ENCODE measurements around the gene SF3A2. TPM values are rescaled to one million over a fixed set of nuclear protein-coding genes. Genes with fewer than 3 reads are reported as not detected.

SF3A2 gene
- total RNA-seq, 2 experiments from 2014 or later, result 124 to 206 TPM

- H3K79me2 ChIP-seq (ENCODE audit: insufficient read depth, low read depth, low read length), result no peaks in the 10 kb centered on the region
- no peak overlapping the region for H2AFZ ChIP-seq (ENCODE audit: low read length)
- peaks cover 82% of the 10 kb centered on the region for H3K36me3 ChIP-seq (ENCODE audit: insufficient read depth, low read length)
- CTCF ChIA-PET (ENCODE audit: unreplicated experiment), result no interaction called here
- no peaks in the 10 kb centered on the region for H4K20me1 ChIP-seq (ENCODE audit: insufficient read depth, low read length)
- TF ChIP-seq CTCF (conservative IDR thresholded peaks at IDR 0.05; ENCODE audit: low read length), result no peak
- no peak for TF ChIP-seq EZH2phosphoT487 (IDR thresholded peaks at IDR 0.05; ENCODE audit: borderline replicate concordance, low read depth, low read length)
- no peaks in the 10 kb centered on the region for H3K9me3 ChIP-seq (ENCODE audit: low read length)
- no peak overlapping the region for H3K4me2 ChIP-seq (ENCODE audit: low read length)
- no peak overlapping the region for H3K27ac ChIP-seq (ENCODE audit: low read depth, low read length, poor library complexity, severe bottlenecking)
- no peak for DNase-seq (ENCODE audit: low spot score)
- no peaks in the 10 kb centered on the region for H3K9me2 ChIP-seq (ENCODE audit: insufficient read depth, low read length)
- peaks cover 9% of the 10 kb centered on the region for H3K4me1 ChIP-seq (ENCODE audit: insufficient read depth, low read length, poor library complexity, severe bottlenecking)
- BruUV-seq (replicated peaks), result no TSS peak
- POLR2A ChIA-PET, result no interaction called here
- intact Hi-C loops (cut with micrococcal nuclease; ENCODE audit: unreplicated experiment), result no loop called here
- H3K4me3 ChIP-seq (ENCODE audit: low read depth, low read length, poor library complexity, severe bottlenecking), result no peak overlapping the region
These were observed 20.0 kb upstream of the SF3A2 start for GRCh38 chr19:2216361-2217225.

DNA sequence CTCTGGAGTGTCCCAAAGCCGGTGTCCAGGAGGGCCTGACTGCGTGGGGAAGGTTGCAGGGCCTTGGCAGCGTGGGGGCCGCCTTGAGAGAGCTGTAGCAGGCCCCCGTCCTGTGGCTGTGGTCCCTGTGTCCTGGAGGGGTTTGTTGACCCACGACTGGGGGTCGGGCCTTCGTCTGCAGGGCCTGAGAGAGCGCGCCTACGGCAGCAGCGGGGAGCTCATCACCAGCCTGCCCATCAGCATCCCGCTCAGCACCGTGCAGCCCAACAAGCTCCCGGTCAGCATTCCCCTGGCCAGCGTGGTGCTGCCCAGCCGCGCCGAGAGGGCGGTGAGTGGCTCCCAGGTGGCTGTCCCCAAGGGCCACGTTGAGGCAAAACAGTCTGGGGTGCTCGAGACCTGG is 19.0 kb upstream of the SF3A2 start:
- Histone ChIP-seq H4K20me1 (ENCODE audit: insufficient read depth, low read length) (no peaks in the 10 kb centered on the region), H3K4me1 (ENCODE audit: insufficient read depth, low read length, poor library complexity, severe bottlenecking) (peaks cover 9% of the 10 kb centered on the region), H3K79me2 (ENCODE audit: insufficient read depth, low read depth, low read length) (no peaks in the 10 kb centered on the region), H3K36me3 (ENCODE audit: insufficient read depth, low read length) (peaks cover 79% of the 10 kb centered on the region), H3K9me3 (ENCODE audit: low read length) (no peaks in the 10 kb centered on the region), H3K4me2 (ENCODE audit: low read length) (no peak overlapping the region), H3K4me3 (ENCODE audit: low read depth, low read length, poor library complexity, severe bottlenecking) (no peak overlapping the region), H3K27ac (ENCODE audit: low read depth, low read length, poor library complexity, severe bottlenecking) (no peak overlapping the region), H3K9me2 (ENCODE audit: insufficient read depth, low read length) (no peaks in the 10 kb centered on the region), H2AFZ (ENCODE audit: low read length) (no peak overlapping the region)
- ChIA-PET CTCF (ENCODE audit: unreplicated experiment) (no interaction called here), POLR2A (no interaction called here)
- BruUV-seq (replicated peaks), result no TSS peak
- intact Hi-C loops (cut with micrococcal nuclease; ENCODE audit: unreplicated experiment), result no loop called here
- DNase-seq (ENCODE audit: low spot score), result no peak
- TF ChIP-seq CTCF (conservative IDR thresholded peaks at IDR 0.05; ENCODE audit: low read length) (no peak), EZH2phosphoT487 (IDR thresholded peaks at IDR 0.05; ENCODE audit: borderline replicate concordance, low read depth, low read length) (no peak)

- POLR2A ChIA-PET, result no interaction called here
- Histone ChIP-seq H3K9me3 (ENCODE audit: low read length) (no peaks in the 10 kb centered on the region), H3K4me1 (ENCODE audit: insufficient read depth, low read length, poor library complexity, severe bottlenecking) (peaks cover 31% of the 10 kb centered on the region), H3K27ac (ENCODE audit: low read depth, low read length, poor library complexity, severe bottlenecking) (no peak overlapping the region), H3K9me2 (ENCODE audit: insufficient read depth, low read length) (no peaks in the 10 kb centered on the region), H3K4me2 (ENCODE audit: low read length) (no peak overlapping the region), H2AFZ (ENCODE audit: low read length) (no peak overlapping the region), H3K36me3 (ENCODE audit: insufficient read depth, low read length) (peaks cover 68% of the 10 kb centered on the region), H3K4me3 (ENCODE audit: low read depth, low read length, poor library complexity, severe bottlenecking) (no peak overlapping the region), H3K79me2 (ENCODE audit: insufficient read depth, low read depth, low read length) (no peaks in the 10 kb centered on the region), H4K20me1 (ENCODE audit: insufficient read depth, low read length) (no peaks in the 10 kb centered on the region)
- no peak for TF ChIP-seq CTCF (conservative IDR thresholded peaks at IDR 0.05; ENCODE audit: low read length)
- no peak for TF ChIP-seq EZH2phosphoT487 (IDR thresholded peaks at IDR 0.05; ENCODE audit: borderline replicate concordance, low read depth, low read length)
- DNase-seq (ENCODE audit: low spot score), result no peak
- CTCF ChIA-PET (ENCODE audit: unreplicated experiment), result no interaction called here
- intact Hi-C loops (cut with micrococcal nuclease; ENCODE audit: unreplicated experiment), result no loop called here
- BruUV-seq (replicated peaks), result no TSS peak
These were observed 16.9 kb upstream of the SF3A2 start for GRCh38 chr19:2219726-2220125.

Data from OCI-LY7 (cell line).